WERI-Rb-1 (cell line): ENCODE results near the gene PCSK6.

Experiments
- DNase-seq: peaks from one replicate; pipeline ENCODE4 v3.0.0-alpha.2; 2020
- H3K27ac ChIP-seq: fragments of 250-450 bp; sonication (Bioruptor Pico); 2 replicates; pipeline ENCODE4 v1.5.1; 2020; ENCODE audit warnings: mild to moderate bottlenecking, moderate library complexity
- H3K27me3 ChIP-seq: fragments of 250-450 bp; sonication (Bioruptor Pico); 2 replicates; pipeline ENCODE4 v1.5.1; 2021; ENCODE audit warnings: mild to moderate bottlenecking, low read depth, moderate library complexity; ENCODE audit not compliant: insufficient read depth, severe bottlenecking
- H3K36me3 ChIP-seq: fragments of 250-450 bp; sonication (Bioruptor Pico); 2 replicates; pipeline ENCODE4 v1.5.1; 2020; ENCODE audit warnings: mild to moderate bottlenecking, moderate library complexity
- H3K4me3 ChIP-seq: 2 replicates; pipeline ENCODE4 v1.5.1; 2011; ENCODE audit warnings: low read depth, mild to moderate bottlenecking, control low read depth, low read length
- H3K9me3 ChIP-seq: fragments of 250-450 bp; sonication (Bioruptor Pico); 2 replicates; pipeline ENCODE4 v1.5.1; 2021; ENCODE audit warnings: mild to moderate bottlenecking, moderate library complexity; ENCODE audit not compliant: severe bottlenecking
- CTCF ChIP-seq: IDR thresholded peaks from 2 replicates; pipeline ENCODE4 v1.5.1; 2011; ENCODE audit warnings: low read depth, mild to moderate bottlenecking, control low read depth, inconsistent platforms, low read length

PCSK6 gene

GRCh38 chr15:101326462-101327146 is 162.9 kb downstream of the PCSK6 start:
- Histone ChIP-seq H3K27ac (no peak overlapping the region), H3K36me3 (no peaks in the 10 kb centered on the region), H3K4me3 (no peak overlapping the region), H3K9me3 (no peaks in the 10 kb centered on the region), H3K27me3 (no peaks in the 10 kb centered on the region)
- DNase-seq, result no peak
- no peak for TF ChIP-seq CTCF

GRCh38 chr15:101326026-101326315 is 163.5 kb downstream of the PCSK6 start:
- no peaks in the 10 kb centered on the region for H3K36me3 ChIP-seq
- H3K4me3 ChIP-seq, result no peak overlapping the region
- no peak for TF ChIP-seq CTCF
- H3K9me3 ChIP-seq, result no peaks in the 10 kb centered on the region
- H3K27ac ChIP-seq, result no peak overlapping the region
- H3K27me3 ChIP-seq, result no peaks in the 10 kb centered on the region
- no peak for DNase-seq

GRCh38 chr15:101325263-101326025 is 164.1 kb downstream of the PCSK6 start:
- no peak for DNase-seq
- TF ChIP-seq CTCF, result no peak
- Histone ChIP-seq H3K36me3 (no peaks in the 10 kb centered on the region), H3K27ac (no peak overlapping the region), H3K4me3 (no peak overlapping the region), H3K9me3 (no peaks in the 10 kb centered on the region), H3K27me3 (no peaks in the 10 kb centered on the region)

- no peak for TF ChIP-seq CTCF
- DNase-seq, result no peak
- no peaks in the 10 kb centered on the region for H3K27me3 ChIP-seq
- H3K9me3 ChIP-seq, result no peaks in the 10 kb centered on the region
- H3K36me3 ChIP-seq, result no peaks in the 10 kb centered on the region
- H3K4me3 ChIP-seq, result no peak overlapping the region
- no peak overlapping the region for H3K27ac ChIP-seq
Measured at GRCh38 chr15:101324524-101325177, 164.9 kb downstream of the PCSK6 start.

GRCh38 chr15:101323793-101324523 is 165.5 kb downstream of the PCSK6 start:
- Histone ChIP-seq H3K9me3 (no peaks in the 10 kb centered on the region), H3K27me3 (no peaks in the 10 kb centered on the region), H3K27ac (no peak overlapping the region), H3K4me3 (no peak overlapping the region), H3K36me3 (no peaks in the 10 kb centered on the region)
- TF ChIP-seq CTCF, result no peak
- DNase-seq, result no peak
